SW 1271 (cell line): ENCODE results near the gene GNL3.
"Not testable (repeated sequence)": the region's sequence is repeated elsewhere in the genome, so short reads cannot be mapped to it uniquely, and the experiment has no call there.

Source experiments
- DNase-seq, 2 experiments: peaks; one replicate each; lab custom pipeline; 2025; lab: John Stamatoyannopoulos, UW

GNL3 gene, protein sequence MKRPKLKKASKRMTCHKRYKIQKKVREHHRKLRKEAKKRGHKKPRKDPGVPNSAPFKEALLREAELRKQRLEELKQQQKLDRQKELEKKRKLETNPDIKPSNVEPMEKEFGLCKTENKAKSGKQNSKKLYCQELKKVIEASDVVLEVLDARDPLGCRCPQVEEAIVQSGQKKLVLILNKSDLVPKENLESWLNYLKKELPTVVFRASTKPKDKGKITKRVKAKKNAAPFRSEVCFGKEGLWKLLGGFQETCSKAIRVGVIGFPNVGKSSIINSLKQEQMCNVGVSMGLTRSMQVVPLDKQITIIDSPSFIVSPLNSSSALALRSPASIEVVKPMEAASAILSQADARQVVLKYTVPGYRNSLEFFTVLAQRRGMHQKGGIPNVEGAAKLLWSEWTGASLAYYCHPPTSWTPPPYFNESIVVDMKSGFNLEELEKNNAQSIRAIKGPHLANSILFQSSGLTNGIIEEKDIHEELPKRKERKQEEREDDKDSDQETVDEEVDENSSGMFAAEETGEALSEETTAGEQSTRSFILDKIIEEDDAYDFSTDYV

DNA sequence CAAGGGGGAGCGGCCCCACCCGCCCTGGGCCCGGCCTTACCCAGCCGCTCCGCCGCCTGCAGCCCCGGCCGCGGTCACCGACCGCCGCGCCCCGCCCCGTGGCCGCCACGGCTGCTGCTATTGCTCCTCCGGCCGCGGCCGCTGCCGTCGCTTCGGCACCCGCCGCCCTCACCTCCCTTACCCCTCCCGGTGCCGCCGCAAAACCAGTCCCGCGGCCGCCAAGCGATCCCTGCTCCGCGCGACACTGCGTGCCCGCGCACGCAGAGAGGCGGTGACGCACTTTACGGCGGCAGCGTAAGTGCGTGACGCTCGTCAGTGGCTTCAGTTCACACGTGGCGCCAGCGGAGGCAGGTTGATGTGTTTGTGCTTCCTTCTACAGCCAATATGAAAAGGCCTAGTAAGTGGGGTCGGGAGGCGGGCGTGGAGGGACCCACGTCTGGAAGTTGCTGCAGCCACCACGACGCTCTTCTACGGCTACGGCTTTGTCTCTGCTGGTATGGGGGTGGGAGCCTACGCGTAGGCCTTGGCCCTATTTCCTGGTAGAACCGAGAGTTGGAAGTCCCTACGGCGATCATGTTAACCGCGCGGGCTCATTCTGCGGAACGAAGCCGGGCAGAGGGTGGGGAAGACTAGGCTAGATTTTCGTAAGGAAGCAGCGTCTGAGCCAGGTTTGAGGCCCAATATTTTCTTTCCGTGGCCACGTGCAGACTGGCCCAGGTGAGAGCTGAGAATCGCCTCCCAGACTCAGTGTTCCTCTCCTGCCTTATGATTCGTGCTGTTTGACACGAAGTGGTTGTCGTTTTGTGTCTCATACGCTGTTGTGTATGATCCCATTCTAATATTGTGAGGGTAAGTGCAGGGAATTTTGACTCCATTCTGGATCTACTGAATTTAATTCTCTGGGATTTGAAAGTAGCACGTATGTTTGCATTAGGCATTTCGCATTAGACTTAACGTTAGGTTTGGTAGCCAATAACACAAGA is at the start of gene GNL3, which contains the start of gene PBRM1:
GNL3 (plus strand) TSS at position 324 of the 983 bp plus-strand sequence; CDS start at position 385, 61 bp downstream.
PBRM1 (minus strand) TSS at position 205 of the 983 bp plus-strand sequence.
- peak; percentile 69 to 77 for DNase-seq

GRCh38 chr3:52636673-52637072 is 49.2 kb upstream of the GNL3 start:
- DNase-seq = no peak

DNA sequence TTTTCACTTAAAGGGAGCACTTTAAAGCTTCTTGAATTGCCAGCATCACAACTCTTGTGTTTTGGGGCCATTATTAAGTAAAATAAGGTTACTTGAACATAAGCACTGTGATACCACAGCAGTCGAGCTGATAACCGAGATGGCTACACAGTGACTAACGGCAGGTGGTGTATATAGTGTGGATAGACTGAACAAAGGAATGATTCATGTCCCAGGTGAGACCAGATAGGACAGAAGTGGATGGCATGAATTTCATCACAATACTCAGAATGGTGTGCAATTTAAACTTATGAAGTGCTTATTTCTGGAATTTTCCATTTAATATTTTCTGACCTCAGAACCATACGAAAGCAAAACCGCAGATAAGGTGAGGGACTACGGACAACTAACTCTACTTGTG is 40.3 kb upstream of the GNL3 start:
- no peak for DNase-seq

- peak in 1 of 2 experiments; percentile 50 for DNase-seq
These were observed 36.2 kb upstream of the GNL3 start for GRCh38 chr3:52649461-52650210.

- no peak for DNase-seq
These were observed 35.4 kb upstream of the GNL3 start for GRCh38 chr3:52650439-52650838.

DNA sequence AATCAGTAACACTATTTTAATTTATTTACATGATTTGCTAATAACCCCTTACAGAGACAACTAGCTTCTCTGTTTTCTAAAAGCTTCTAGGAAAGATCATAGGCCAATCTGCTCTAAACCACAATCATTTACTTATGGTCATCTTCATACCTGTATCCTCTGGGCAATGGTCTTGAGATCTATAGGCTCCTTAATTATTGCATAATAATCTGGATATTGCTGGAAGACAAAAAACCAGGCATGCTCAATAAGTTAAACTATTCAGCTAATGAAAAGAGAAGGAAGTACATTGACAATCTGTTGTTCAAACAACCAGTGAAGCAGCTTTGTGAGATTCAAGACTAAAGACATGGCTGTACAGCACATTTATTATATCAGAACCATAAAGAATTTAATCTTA is 34.2 kb upstream of the GNL3 start:
- no peak for DNase-seq

DNA sequence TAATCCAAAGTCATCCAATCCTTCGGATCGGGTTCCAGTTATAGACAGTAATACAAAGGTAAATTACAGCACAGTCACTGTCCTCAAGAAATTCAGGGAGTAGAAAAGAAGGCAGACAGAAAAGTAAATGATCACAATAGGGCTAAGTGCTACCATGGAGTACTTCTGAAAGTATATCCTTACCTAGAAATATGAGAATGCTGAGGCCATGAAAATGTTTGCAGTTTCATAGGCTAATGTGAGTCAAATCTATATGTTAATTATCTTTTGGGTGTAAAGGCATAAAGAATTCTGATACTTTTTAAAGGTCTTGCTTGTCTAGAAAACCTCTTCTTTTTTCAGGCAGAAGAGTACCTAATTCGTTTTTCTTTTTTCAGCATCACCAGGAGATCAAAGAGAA is 29.9 kb upstream of the GNL3 start:
- no peak for DNase-seq

DNA sequence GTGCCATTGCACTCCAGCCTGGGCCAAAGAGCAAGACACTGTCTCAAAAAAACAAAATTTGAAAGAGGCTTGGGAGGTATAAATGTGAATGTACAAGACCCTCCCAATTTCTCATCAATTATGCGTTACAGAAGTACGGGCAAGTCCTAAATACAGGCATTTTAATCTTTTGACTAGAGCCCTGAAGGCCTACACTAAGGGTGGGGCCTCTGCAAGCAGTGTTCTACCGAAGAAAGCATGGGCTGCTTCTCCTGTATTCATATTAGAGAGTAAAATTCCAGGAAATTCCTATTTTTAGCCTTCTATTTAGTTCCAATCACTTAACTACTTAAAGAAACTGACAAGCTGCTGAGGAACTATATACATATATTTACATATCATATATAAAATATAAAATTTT is 25.8 kb upstream of the GNL3 start:
- no peak for DNase-seq

GRCh38 chr3:52663098-52663497 is 22.7 kb upstream of the GNL3 start:
- DNase-seq = no peak

GRCh38 chr3:52670621-52671521 is 15.0 kb upstream of the GNL3 start:
- DNase-seq = peak; percentile 92 to 97

DNA sequence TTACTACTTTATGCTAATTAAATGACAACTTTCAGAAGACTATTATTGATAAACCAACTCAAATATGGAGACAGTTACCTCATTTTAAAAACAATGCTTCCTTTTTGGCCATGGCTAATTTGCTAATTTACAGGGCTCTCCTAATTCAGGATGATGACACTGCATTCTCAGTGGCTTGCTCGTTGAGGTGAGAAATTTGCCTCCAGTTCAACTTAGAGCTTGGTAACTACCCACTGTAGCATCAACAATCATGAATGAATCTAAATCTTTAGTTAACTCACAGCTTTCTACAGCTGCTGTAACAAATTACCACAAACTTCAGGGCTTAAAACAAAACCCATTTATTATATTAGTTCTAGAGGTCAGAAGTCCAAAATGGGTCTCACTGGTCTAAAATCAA is 14.2 kb upstream of the GNL3 start:
- no peak for DNase-seq

DNA sequence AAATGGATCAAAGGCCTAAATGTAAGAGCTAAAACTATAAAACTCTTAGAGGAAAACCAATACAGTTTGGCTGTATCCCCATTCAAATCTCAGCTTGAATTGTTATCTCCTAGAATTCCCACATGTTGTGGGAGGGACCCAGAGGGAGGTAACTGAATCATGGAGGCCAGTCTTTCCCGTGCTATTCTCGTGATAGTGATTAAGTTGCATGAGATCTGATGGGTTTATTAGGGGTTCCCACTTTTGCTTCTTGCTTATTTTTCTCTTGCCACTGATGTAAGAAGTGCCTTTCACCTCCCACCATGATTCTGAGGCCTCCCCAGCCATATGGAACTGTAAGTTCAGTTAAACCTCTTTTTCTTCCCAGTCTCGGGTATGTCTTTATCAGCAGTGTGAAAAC is 9.6 kb upstream of the GNL3 start:
- not testable (repeated sequence) for DNase-seq

DNA sequence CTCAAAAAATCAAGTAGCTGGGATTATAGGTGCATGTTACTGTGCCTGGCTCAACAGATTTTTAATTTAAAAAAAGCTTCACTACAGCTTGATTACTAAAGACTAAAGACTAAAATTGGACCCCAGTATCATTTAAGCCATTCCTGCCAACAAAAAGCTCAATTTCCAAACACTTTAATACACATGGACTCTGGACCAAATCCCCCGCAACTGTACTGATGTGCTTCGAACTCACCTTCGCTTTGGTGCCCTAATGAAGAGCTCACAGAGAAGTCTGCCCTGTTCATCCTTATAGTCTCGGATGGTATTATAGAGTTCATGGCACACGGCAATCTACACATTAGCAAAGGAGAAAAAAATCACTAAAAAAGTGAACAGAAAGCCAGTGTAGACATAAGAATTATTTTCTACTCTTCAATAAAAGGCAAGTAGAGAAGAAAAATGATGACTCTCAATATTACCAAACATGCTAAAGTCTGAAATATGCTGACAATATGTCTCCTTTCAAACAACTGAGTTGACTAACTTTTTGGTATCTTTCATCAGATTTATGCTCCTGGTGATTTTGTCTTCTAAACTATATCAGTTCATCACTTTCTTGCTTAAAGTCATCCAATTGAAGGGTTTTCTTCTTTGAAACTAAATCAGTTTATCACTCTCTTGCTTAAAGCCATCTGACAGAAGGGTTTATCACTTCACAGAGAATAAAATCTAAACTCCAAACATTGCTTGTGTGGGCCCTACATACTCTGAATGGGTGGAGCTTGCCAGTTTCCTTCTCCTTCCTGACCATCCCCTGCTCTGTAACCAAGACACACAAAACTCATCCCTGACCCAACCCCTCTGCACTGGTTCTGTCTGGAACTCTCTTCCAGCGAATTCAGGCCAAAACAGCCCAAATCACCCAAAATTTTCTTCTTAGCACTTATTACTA is 7.3 kb upstream of the GNL3 start:
- DNase-seq = no peak

DNA sequence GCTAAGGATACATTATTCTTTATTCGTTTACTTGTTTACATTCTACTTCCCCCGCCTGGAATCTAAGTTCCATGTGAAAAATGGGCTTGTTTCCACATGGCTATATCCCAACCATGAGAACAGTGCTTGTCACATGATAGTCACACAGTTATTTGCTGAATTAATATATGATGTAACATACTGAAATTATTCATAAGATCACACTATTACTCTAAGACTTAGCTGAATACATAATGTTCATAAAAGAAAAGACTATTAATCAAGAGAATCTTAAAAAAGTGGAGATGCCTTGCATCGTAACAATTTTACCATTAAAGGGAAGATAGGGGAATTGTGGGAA is 6.7 kb upstream of the GNL3 start:
- DNase-seq = no peak

GRCh38 chr3:52679811-52680210 is 6.0 kb upstream of the GNL3 start:
- DNase-seq = no peak

GRCh38 chr3:52681596-52681995 is 4.2 kb upstream of the GNL3 start:
- DNase-seq = no peak

DNA sequence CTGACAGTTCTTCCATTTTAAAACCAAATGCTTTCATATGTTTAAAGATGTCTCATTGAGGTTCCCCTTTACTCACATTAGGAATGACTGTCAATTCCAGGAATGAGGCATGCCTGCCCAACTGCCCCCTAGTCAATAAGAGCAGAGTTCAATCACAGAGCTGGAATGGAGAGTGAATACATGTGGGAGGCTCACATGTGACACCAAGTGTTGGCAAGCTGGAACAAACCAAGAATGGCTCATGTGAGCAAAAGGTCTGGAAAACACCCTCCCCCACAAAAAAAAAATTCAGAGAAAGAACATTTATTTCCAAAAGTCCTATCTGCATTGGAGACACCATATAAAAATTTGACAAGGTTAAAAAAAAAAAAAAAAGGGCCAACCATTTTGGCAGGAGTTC is 3.8 kb upstream of the GNL3 start:
- DNase-seq = peak in 1 of 2 experiments; percentile 34

GRCh38 chr3:52683611-52684010 is 2.2 kb upstream of the GNL3 start:
- DNase-seq = no peak

- DNase-seq = no peak
These were observed 1.6 kb upstream of the GNL3 start for GRCh38 chr3:52684184-52684583.

GRCh38 chr3:52685285-52685708 is 535 bp upstream of the GNL3 start:
- DNase-seq = peak in 1 of 2 experiments; percentile 47
